GM12878 (cell line): ENCODE results near the gene HOXD11. TPM values are rescaled to one million over a fixed set of nuclear protein-coding genes. Genes with fewer than 3 reads are reported as not detected.

Source experiments
- DPF2 ChIP-seq: fragments of 450-650 bp; IDR thresholded peaks from 2 replicates; pipeline ENCODE4 v1.6.1; 2017; ENCODE audit warnings: mild to moderate bottlenecking
- ETV6 ChIP-seq, 2 experiments: fragments of 450-650 bp in 1 of 2; IDR thresholded peaks in 1 of 2; conservative IDR thresholded peaks in 1 of 2; 2 replicates each; pipeline ENCODE4 v1.6.1; 2014; ENCODE audit warnings: antibody characterized with exemption in 1 of 2, borderline replicate concordance in 1 of 2, low read depth in 1 of 2, mild to moderate bottlenecking in 1 of 2, moderate library complexity in 1 of 2
- FOXK2 ChIP-seq: fragments of 450-650 bp; IDR thresholded peaks from 2 replicates; pipeline ENCODE4 v1.6.1; 2017; ENCODE audit warnings: mild to moderate bottlenecking, moderate library complexity
- IKZF2 ChIP-seq, 2 experiments: fragments of 450-650 bp; IDR thresholded peaks; 2 replicates each; pipeline ENCODE4 v1.6.1; 2017; ENCODE audit warnings: mild to moderate bottlenecking in 2 of 2, moderate library complexity in 2 of 2
- NFXL1 ChIP-seq: fragments of 450-650 bp; IDR thresholded peaks from 2 replicates; pipeline ENCODE4 v1.6.1; 2017; ENCODE audit warnings: antibody characterized with exemption, mild to moderate bottlenecking, borderline replicate concordance
- POLR2AphosphoS5 ChIP-seq: IDR thresholded peaks from 2 replicates; pipeline ENCODE4 v1.6.1; 2011; ENCODE audit warnings: mild to moderate bottlenecking, low read length, inconsistent platforms
- RELA ChIP-seq: fragments of 450-650 bp; IDR thresholded peaks from 2 replicates; pipeline ENCODE4 v1.8.0; 2014; ENCODE audit warnings: borderline replicate concordance; ENCODE audit not compliant: partially characterized antibody
- SMAD1 ChIP-seq: fragments of 450-650 bp; IDR thresholded peaks from 2 replicates; pipeline ENCODE4 v1.6.1; 2018; ENCODE audit warnings: mild to moderate bottlenecking, low read depth; ENCODE audit not compliant: partially characterized antibody
- TAF1 ChIP-seq: IDR thresholded peaks from 2 replicates; pipeline ENCODE4 v1.6.1; 2011; ENCODE audit warnings: mild to moderate bottlenecking, low read depth, low read length, borderline replicate concordance
- ZNF592 ChIP-seq: fragments of 450-650 bp; IDR thresholded peaks from 2 replicates; pipeline ENCODE4 v1.6.1; 2017; ENCODE audit warnings: mild to moderate bottlenecking, moderate library complexity
- polyA plus RNA-seq, 11 experiments: library from polyadenylated mRNA; depleted of rRNA in 4 of 11; unstranded in 6 of 11; stranded (reverse) in 5 of 11; fragments of >200 nt; fragmentation: Nextera tagmentation in 4 of 11; fragmentation: Illumina TruSeq in 1 of 11; extraction: Ambion mirVana in 4 of 11; extraction: Trizol in 1 of 11; gene quantifications; 1 replicate in 1 of 11; 2 replicates in 10 of 11; pipeline versions ENCODE4 v1.2.1 to v1.2.3, GENCODE V29; 2011 to 2016; ENCODE audit warnings: inconsistent platforms in 2 of 11, missing spikeins in 2 of 11, low read depth in 1 of 11
- total RNA-seq, 4 experiments: library from RNA; depleted of rRNA in 3 of 4; stranded (reverse); fragments of >200 nt in 3 of 4; fragmentation: Illumina TruSeq in 1 of 4; extraction: Trizol in 1 of 4; gene quantifications; 2 replicates each; pipeline versions ENCODE4 v1.2.1 to v1.2.3, GENCODE V29; 2013 to 2021
- TF ChIP-seq, protein P1 (sequence below): IDR thresholded peaks from 2 replicates; pipeline ENCODE4 v1.6.1; 2012; ENCODE audit warnings: low read length, inconsistent platforms

Gene HOXD11
- total and polyA plus RNA-seq, 10 of the 15 experiments (the other 5 are each of a cell fraction or from before 2014, with no cell fraction given) = not detected

GRCh38 chr2:176150584-176151441 is 43.7 kb downstream of the HOXD11 start (continued):
- no peak for TF ChIP-seq ETV6 (conservative IDR thresholded peaks at IDR 0.05 in 1 of 2, IDR thresholded peaks at IDR 0.05 in 1 of 2; ENCODE audit: borderline replicate concordance in 1 of 2, low read depth in 1 of 2)
- no peak for TF ChIP-seq IKZF2 (IDR thresholded peaks at IDR 0.05)
- TF ChIP-seq TAF1 = no peak
- TF ChIP-seq, protein P1, sequence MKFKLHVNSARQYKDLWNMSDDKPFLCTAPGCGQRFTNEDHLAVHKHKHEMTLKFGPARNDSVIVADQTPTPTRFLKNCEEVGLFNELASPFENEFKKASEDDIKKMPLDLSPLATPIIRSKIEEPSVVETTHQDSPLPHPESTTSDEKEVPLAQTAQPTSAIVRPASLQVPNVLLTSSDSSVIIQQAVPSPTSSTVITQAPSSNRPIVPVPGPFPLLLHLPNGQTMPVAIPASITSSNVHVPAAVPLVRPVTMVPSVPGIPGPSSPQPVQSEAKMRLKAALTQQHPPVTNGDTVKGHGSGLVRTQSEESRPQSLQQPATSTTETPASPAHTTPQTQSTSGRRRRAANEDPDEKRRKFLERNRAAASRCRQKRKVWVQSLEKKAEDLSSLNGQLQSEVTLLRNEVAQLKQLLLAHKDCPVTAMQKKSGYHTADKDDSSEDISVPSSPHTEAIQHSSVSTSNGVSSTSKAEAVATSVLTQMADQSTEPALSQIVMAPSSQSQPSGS = no peak
- no peak for TF ChIP-seq NFXL1
- TF ChIP-seq FOXK2 = no peak
- TF ChIP-seq ZNF592 = no peak
- TF ChIP-seq SMAD1 = no peak
- no peak for TF ChIP-seq DPF2
- TF ChIP-seq RELA = no peak
- TF ChIP-seq POLR2AphosphoS5 = no peak
